CD4-positive, alpha-beta T cell treated with Interleukin-4 for 1 hour (primary cell): ENCODE results near the gene XPR1.
"Not testable (repeated sequence)": the region's sequence is repeated elsewhere in the genome, so short reads cannot be mapped to it uniquely, and the experiment has no call there.

Source experiments
- DNase-seq, 2 donors: peaks; one replicate each; pipeline ENCODE4 v3.0.0-alpha.2; 2020 to 2022

Gene XPR1

DNA sequence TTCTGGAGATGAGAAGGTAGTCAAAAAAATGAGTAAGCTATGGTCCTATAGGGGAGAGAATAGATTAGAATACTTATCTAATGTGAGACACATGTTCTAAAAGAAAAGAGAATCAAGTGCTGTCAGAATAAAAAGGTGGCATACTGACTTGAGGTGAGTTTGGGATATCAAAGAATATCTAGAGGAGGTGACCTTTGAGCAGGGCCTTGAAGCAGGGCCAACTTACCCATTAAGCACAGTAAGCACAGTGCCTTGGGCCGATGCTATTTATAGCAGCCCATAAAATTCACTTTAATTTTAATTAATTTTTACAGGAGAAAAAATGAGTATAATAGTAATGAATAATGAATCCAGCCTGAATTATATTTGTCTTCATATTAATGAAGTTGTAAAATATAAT lies 92.2 kb downstream of the XPR1 start:
- no peak for DNase-seq

DNA sequence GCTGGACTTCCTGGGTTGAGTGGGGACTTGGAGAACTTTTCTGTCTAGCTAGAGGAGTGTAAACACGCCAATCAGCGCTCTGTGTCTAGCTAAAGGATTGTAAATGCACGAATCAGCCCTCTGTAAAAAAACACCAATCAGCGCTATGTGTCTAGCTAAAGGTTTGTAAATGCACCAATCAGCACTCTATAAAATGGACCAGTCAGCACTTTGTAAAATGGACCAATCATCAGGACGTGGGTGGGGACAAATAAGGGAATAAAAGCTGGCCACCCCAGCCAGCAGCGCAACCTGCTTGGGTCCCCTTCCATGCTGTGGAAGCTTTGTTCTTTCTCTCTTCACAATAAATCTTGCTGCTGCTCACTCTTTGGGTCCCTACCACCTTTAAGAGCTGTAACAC lies 94.2 kb downstream of the XPR1 start:
- not testable (repeated sequence) for DNase-seq

DNA sequence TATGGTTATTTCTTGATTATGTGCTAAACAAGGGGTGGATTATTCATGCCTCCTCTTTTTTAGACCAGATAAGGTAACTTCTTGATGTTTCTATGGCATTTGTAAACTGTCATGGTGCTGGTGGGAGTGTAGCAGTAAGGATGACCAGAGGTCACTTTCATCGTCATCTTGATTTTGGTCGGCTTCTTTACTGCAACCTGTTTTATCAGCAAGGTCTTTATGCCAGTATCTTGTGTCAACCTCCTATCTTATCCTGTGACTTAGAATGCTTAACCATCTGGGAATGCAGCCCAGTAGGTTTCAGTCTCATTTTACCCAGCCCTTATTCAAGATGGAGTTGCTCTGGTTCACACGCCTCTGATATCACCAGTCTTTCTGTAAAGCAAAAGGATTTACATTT lies 95.9 kb downstream of the XPR1 start:
- not testable (repeated sequence) for DNase-seq

DNA sequence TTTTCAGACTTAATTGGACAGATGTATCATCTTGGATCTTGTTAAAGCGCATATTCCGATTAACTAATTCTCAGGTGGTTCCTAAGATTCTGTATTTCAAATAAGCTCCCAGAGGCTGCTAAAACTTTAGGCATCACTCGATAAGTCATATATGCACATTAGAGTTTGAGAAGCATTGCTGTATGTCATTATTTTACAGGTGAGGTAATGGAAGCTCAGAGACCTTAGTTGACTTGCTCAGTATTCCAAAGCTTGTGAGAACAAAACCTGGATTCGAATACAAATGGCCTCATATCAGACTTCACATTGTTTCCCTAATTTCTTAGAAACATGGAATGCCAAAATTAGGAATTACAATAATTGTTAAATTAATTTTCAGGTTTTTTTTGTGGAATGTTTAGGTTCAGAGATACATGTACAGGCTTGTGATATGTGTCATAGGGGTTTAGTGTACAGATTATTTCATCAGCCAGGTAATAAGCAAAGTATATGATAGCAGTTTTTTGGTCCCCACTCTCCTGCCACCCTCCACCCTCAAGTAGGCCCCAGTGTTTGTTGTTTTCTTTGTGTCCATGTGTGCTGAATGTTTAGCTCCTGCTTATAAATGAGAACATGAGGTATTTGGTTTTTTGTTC lies 96.8 kb downstream of the XPR1 start:
- DNase-seq, result no peak

DNA sequence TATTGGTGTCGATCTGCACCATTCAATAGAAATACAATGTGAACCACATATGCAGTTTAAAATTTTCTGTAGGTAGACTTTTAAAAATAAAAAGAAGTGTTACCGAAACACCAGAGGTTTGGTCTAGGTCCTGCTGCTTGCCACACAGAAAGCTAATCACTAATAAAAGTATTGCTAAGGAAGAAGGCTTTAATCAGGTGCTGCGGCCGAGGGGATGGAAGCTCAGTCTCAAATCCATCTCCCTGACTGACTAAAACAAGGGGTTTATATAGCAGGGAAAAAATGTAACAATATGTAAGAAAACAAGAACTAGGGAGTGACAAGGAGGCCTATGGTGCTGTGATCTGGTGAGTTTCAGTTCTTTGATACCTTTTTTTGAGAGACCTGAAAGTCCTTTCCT lies 99.3 kb downstream of the XPR1 start:
- DNase-seq, result no peak

- no peak for DNase-seq
Observed at GRCh38 chr1:180732866-180733265, 101.0 kb downstream of the XPR1 start.

DNA sequence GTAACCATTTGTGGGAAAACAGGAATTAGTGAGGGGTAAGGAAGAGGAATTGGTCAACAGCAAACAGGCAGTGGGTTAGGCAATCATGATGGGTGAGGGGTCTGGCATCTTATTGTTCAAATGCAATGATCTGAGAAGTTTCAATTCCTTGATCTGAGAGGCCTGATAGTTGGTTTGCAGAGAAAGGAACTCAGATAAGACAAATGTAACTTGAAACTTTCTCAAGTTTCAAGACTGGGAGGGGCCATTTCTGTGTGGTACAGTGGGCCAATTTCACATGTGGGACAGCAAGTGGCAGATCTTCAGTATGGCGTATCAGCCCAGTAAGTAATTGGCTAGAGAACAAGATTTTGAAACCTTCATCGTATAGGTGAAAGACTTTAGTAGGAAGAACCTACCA lies 102.5 kb downstream of the XPR1 start:
- DNase-seq, result no peak

DNA sequence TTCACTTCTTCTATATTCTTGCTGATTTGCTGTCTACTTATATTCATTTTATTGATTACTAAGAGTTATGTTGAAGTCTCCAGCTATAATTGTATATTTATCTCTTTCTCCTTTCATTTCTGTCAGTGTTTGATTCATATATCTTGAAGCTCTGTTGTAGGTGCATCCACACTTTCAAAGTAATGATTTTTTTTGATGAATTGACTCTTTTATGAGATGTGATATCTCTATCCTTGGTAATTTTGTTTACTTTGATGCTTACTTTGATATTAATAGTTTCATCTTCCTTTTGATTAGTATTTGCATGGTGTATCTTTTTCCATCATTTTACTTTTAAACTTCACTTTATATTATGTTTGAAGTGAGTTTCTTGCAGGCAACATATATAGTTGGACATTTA lies 110.8 kb downstream of the XPR1 start:
- DNase-seq, result no peak

- no peak for DNase-seq
Observed at GRCh38 chr1:180743868-180744267, 112.0 kb downstream of the XPR1 start.

- no peak for DNase-seq
Observed at GRCh38 chr1:180745098-180745497, 113.3 kb downstream of the XPR1 start.

DNA sequence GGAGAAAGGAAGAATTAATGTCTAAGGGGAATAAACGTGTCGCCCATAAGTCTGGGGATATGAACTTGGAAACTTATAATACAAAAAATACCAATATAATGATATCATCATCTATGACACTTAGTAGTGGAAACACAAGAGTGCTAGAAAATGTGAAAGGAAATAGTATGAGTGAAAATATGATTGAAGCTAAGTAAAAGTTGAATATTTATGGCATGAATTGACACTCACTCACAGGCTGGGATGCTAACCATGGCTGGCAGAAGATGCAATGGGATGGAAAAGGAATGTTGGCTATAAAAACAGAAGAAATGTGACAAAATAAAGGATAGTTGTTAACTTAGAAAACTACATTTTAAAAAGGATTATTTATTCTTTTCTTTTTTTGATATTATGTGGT lies 120.1 kb downstream of the XPR1 start:
- DNase-seq, result no peak

DNA sequence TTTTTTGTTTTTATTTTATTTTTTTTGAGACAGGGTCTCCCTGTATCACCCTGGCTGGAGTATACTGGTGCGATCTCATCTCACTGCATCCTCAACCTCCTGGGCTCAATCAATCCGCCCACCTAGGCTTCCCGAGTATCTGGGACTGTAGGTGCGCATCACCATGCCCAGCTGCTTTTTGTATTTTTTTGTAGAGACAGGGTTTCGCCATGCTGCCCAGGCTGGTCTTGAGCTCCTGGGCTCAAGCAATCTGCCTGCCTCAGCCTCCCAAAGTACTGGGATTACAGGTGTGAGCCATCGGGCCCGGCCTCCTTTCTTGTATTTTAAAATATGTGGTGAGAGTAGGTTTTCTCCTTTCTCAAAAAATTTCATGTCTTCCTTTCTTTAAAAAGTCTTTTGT lies 122.6 kb downstream of the XPR1 start:
- DNase-seq, result no peak

GRCh38 chr1:180757657-180758056 lies 125.8 kb downstream of the XPR1 start:
- DNase-seq, result no peak

DNA sequence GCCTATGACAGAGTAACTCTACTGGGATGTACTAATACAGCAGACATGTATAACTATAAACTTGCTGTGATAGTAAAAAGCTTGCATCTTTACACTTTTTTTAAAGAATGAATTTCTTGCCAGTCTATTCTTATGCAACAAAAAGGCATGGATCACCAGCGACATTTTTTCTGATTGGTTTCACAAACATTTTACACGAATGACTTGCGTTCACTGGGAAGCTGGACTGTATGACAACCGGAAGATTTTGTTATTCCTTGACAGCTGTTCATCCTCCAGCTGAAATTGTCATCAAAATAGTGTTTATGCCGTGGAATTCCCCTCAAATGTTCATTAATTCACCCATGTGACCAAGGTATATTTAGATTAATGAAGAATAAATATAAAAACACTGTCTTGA lies 131.0 kb downstream of the XPR1 start:
- DNase-seq, result no peak

GRCh38 chr1:180765151-180765550 lies 133.3 kb downstream of the XPR1 start:
- DNase-seq, result no peak

DNA sequence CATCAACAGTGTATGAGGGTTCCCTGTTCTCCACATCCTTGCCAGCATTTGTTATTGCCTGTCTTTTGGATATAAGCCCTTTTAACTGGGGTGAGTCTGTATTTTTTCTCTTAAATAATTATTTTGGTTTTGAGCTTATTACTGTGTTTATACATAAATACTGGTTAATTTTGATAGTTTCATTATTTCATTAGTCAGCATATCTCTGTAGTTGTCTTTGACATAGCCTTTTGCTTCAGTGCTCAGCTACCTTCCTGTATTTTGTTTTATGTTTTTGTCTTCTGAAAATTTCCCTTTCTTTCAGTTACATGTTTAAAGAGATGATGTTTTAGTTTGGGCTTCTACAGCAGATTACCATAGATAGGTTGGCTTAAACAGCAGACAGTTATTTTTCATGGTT lies 138.1 kb downstream of the XPR1 start:
- no peak for DNase-seq

GRCh38 chr1:180773210-180773865 lies 141.5 kb downstream of the XPR1 start:
- no peak for DNase-seq

- no peak for DNase-seq
Observed at GRCh38 chr1:180775801-180776200, 144.0 kb downstream of the XPR1 start.

- DNase-seq, result no peak
Observed at GRCh38 chr1:180777072-180777689, 145.4 kb downstream of the XPR1 start.

GRCh38 chr1:180778782-180779398 lies 147.1 kb downstream of the XPR1 start:
- peak in 1 of 2 donors; percentile 13 for DNase-seq

DNA sequence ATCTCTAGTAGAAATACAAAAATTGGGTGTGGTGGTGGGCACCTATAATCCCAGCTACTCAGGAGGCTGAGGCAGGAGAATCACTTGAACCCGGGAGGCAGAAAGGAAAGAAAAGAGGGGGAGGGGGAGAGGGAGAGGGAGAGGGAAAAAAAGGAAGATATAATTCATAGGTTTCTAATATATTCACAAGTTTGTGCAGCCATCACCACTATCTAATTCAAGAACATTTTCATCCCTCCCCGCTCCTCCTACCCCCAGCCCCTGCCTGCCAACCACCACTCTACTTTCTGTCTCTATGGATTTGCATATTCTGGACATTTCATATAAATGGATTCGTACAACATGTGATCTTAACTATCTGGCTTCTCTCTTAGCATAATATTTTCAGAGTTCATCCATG lies 147.8 kb downstream of the XPR1 start:
- no peak for DNase-seq

DNA sequence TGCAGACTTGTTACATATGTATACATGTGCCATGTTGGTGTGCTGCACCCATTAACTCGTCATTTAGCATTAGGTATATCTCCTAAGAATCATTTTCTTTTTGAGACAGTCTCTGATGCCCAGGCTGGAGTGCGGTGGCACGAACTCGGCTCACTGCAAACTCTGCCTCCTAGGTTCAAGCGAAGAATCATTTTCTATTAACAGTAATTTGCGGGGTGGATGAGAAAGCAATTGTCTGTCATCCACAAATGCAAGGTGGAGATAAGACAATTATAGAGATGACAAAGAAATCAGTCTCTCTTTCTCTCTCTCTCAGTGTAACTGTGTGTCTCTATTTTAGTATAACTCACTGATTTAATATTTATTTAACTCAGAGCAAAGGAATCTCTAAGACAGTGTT lies 149.9 kb downstream of the XPR1 start:
- DNase-seq, result no peak

- no peak for DNase-seq
Observed at GRCh38 chr1:180785291-180785690, 153.5 kb downstream of the XPR1 start.

DNA sequence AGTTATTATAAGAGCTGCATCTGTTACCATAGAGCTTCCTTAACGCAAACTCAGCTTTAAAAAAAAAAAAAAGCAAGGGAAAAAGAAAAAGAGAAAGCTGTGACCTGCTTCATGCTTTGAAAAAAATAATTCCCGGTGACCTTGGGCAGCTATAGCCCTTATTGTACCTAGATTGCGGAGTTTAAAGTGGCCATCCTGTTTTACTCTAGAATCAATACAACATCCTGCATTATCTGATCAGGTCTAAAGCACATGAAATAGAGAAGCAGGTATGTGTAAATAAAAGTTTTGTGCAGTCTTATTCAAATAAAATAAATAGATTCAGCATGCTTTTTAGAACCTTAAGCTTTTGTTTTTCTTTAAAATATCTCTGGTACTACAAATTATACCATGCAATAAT lies 154.1 kb downstream of the XPR1 start:
- no peak for DNase-seq
